NK-92 (cell line): ENCODE data around the gene TSSC4.

Experiments
- DNase-seq: peaks from one replicate; lab custom pipeline; 2025; ENCODE audit not compliant: unreplicated experiment; lab: John Stamatoyannopoulos, UW

The TSSC4 gene

DNA sequence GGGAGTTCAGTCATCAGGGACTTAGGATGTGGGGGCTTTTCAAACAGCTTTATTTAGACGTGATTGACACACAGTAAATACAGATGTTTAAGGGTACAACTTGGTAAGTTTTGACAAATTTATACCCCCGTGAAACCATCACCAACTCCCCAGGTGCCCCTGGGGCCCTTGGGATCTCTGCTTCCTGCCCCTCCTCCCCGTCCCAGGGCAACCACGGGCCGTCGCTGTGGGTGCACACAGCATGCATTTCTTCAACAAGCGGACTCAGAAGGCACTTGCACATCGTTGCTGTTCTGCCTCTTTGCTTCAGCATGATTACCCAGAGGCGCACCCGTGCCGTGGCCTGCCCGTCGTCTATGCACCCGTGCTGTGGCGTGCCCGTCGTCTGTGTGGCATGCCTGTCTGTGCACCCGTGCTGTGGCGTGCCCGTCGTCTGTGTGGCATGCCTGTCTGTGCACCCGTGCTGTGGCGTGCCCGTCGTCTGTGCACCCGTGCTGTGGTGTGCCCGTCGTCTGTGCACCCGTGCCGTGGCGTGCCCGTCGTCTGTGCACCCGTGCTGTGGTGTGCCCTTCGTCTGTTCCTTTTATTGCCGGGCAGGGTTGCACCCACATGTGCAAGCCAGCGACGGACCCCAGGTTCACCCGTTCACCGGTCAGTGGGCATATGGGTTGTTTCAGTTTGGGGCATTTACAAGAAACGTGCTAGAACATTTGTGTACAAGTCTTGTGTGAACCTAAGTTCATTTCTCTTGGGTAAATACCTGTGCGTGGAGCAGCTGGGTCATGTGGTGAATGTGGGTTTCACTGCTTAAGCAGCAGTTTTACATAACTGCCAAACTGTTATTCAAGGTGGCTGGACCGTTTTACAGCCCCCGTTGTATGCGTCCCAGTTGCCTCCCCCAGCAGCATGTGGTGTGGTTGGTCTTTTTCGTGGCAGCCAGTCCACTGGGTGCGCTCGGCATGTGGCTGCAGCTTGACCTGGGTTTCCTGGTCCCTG lies 15.1 kb upstream of the TSSC4 start:
- DNase-seq: no peak

GRCh38 chr11:2386591-2386990 lies 14.0 kb upstream of the TSSC4 start:
- DNase-seq: no peak

DNA sequence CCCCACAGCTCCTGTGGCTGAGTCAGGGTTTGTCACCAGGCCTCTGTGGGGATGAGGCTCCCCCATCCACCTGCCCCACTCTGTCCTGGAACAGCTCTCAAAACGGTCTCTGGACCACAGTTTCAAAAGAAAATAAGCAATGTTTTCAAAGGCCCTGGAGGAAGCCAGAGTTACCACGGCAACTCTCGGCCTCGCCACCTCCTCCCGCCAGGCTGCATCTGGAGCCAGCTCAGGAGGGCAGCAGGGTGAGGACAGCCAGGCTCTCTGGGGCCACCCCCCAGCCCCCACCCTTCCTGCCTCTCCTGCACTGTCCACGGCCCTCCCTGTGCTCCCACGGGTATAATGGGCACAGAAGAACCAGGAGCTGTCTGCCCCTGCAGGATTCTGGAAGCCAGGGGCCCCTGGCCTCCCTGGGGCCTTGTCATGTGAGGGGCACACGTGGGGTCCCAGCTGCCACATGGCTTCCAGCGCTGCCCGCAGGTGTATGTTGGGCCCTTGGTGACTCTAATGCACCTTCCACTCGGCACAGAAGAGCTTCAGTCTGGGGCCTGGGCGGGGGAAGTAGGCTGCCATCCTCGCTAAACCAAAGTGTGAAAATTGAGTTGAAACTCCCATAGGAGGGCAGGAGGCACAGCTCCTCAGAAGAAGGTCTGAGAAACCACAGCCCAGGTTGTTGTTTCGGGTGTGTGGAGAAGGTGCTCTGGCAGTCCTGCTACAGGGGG lies 13.1 kb upstream of the TSSC4 start:
- DNase-seq: no peak

GRCh38 chr11:2388431-2389376 lies 11.8 kb upstream of the TSSC4 start:
- no peak for DNase-seq

DNA sequence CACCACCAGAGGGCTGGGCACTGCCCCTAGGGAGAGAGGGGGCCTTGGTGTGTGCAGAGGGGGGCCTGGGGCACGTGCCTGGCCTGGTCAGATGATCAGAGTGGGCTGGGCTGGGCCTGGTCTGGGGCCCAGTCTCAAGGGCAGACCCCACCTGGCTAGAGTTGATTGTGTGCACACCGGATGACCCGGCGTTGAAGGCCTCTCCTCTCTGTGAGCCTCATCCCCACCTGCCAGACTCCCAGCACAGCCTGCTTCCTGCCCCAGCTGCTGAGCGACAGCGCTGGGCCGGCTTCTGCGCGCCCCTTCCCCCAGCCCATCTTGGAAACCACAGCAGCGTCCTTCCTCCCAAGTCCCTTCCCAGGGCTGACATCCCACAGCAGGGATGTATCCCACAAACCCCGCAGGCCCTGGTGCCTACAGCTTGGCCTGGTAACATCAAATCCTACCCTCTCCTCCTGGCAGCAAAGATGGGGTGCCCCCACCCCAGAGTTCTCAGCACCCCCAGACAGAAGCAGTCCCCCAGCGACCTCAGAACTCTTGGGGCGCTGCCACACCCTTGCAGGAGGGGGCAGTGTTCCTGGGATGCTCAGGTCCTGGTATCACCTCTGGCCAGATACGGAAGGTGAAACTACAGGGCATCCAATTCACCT lies 11.0 kb upstream of the TSSC4 start:
- DNase-seq: no peak

GRCh38 chr11:2390091-2390724 lies 10.3 kb upstream of the TSSC4 start:
- no peak for DNase-seq

DNA sequence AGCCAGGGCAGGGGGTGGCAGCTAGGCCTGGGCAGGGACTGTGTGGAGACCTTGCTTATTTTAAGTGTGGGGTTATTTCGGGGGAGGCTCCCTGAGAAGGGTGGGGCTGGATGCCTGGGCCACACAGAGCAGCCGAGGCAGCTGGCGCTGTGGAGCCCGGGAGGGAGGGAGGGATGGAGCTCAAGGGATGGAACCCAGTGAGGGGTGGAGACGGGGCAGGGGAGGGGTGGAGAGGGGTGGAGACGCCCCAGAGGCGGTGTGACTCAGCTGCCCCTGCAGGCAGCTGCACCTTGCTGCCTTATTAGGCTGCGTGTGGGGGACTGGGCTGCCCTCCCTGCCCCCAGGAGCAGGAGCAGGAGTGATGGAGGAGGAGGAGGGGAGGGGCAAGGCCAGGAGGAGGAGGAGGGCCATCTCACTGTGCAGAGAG lies 9.8 kb upstream of the TSSC4 start:
- DNase-seq: no peak

- no peak for DNase-seq
Observed at GRCh38 chr11:2391181-2391975, 9.2 kb upstream of the TSSC4 start.

GRCh38 chr11:2392241-2392959 lies 8.2 kb upstream of the TSSC4 start:
- DNase-seq: no peak

DNA sequence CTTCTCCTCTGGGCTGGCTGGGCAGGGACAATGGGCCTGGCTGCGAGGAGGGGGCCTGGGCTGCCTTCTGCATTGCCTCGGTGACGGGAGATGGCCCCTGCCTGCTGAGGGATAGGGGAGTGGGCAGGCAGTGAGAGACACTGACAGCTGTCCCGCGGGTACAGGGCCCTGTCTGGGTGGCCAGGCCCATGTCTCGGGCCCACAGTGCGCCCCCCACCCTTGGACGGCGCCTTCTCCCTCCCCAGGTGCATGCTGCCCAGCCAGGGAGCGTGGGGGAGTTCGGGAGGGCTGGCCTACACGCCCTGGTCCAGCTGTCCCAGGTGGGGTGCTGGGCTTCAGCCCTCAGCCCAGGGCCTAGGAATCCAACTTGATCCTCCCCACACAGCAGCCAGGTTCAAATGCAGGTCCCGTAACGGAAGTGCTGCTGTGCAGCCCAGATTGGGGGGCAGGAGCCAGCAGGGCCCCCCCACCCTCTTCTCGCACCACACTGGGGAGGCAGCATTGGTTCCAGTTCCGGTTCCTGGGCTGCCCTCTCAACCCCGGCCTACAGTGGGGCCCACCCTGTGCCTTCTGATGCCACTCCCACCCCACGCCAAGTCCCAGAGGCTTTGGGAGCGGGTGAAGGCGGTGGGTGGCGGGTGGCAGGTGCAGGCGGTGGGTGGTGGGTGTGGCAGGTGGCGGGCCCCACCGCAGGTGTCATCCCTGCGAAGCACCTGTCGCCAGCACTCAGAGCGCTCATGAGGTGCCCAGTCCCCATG lies 7.3 kb upstream of the TSSC4 start:
- no peak for DNase-seq

- DNase-seq: no peak
Observed at GRCh38 chr11:2393941-2394817, 6.4 kb upstream of the TSSC4 start.

- DNase-seq: no peak
Observed at GRCh38 chr11:2394818-2395105, 5.8 kb upstream of the TSSC4 start.

DNA sequence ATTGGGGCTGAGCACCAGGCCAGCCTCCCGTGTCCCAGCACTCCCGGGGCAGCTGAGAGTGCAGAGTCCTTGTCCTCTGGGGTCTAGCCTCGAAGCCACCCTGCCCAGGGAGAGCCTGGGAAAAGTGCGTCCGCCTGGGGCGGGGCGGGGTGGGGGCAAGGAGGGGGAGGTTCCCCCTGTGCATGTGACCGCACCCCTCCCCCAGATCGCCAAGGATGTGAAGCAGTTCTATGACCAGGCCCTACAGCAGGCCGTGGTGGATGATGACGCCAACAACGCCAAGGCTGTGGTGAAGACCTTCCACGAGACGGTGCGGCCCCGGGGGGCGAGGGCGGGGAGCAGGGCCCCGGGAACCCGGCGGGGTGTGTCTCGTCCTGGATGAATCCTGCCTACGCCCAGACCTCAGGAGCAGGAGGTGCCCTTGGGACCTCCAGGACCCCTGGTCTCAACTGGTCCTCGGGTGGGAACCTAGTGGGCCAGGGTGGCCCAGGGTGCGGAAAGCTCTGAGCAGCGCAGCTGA lies 5.3 kb upstream of the TSSC4 start:
- DNase-seq: no peak

DNA sequence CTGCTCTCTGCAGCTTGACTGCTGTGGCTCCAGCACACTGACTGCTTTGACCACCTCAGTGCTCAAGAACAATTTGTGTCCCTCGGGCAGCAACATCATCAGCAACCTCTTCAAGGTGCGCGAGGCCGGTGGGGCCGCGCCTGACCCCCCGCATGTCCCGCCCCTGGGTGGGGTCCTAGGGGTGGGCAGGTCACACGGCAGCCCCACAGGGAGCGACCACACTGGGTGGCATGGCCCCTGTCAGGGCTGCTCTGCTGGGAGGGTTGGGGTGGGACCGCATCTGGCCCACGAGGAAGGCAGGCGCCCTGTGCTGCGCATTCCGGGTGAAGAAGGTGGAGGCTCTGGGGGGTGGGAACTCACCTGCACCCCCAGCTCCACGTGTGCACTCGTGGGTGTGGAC lies 4.7 kb upstream of the TSSC4 start:
- no peak for DNase-seq

DNA sequence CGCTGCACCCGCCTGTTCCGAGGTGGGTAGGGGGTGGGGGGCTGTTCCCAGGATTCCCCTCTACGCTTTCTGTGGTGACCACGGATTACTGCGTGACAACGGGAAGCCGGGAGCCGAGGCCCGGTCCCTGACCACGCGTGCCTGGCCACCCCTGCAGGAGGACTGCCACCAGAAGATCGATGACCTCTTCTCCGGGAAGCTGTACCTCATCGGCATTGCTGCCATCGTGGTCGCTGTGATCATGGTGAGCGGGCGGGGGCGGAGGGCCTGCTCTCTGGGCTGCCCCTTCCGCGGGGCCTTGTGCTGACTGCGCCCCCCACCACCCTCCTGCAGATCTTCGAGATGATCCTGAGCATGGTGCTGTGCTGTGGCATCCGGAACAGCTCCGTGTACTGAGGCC lies 4.1 kb upstream of the TSSC4 start:
- DNase-seq: no peak

- no peak for DNase-seq
Observed at GRCh38 chr11:2397005-2397404, 3.5 kb upstream of the TSSC4 start.
